Stomach (tissue), 4 donors: Measurements from ENCODE around the gene PROX2.

Experiments used
- POLR2A ChIP-seq, 4 donors: fragments of 450-650 bp; IDR thresholded peaks; one replicate each; pipeline ENCODE4 v1.6.1; 2016; ENCODE audit warnings: antibody characterized with exemption in 4 of 4, control low read depth in 2 of 4, mild to moderate bottlenecking in 1 of 4, moderate library complexity in 1 of 4
- TF ChIP-seq, protein P1 (sequence below), 7 experiments: fragments of 450-650 bp in 4 of 7; fragments of 200-600 bp in 3 of 7; sonication (generic) in 3 of 7; IDR thresholded peaks; one replicate each; pipeline ENCODE4 v1.5.1; 2016 to 2019; ENCODE audit warnings: antibody characterized with exemption in 7 of 7, control low read depth in 2 of 7, mild to moderate bottlenecking in 1 of 7

DNA sequence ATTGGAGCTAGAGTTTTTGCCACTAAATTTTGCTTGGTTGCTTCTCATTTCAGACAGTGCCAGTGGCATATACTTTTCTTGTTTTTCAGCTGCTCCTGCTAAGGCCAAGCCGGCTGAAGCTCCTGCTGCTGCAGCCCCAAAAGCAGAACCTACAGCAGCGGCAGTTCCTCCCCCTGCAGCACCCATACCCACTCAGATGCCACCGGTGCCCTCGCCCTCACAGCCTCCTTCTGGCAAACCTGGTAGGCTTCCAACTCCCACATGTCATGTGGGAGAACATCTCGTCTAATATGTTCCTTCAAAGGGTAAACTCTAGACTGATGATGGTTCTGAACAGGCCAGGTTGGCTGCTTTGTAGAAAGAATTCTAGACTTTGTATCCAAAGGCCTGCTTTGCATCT is 16.8 kb upstream of the PROX2 start:
- TF ChIP-seq, protein P1, sequence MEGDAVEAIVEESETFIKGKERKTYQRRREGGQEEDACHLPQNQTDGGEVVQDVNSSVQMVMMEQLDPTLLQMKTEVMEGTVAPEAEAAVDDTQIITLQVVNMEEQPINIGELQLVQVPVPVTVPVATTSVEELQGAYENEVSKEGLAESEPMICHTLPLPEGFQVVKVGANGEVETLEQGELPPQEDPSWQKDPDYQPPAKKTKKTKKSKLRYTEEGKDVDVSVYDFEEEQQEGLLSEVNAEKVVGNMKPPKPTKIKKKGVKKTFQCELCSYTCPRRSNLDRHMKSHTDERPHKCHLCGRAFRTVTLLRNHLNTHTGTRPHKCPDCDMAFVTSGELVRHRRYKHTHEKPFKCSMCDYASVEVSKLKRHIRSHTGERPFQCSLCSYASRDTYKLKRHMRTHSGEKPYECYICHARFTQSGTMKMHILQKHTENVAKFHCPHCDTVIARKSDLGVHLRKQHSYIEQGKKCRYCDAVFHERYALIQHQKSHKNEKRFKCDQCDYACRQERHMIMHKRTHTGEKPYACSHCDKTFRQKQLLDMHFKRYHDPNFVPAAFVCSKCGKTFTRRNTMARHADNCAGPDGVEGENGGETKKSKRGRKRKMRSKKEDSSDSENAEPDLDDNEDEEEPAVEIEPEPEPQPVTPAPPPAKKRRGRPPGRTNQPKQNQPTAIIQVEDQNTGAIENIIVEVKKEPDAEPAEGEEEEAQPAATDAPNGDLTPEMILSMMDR (IDR thresholded peaks at IDR 0.05), result no peak
- no peak for TF ChIP-seq POLR2A (IDR thresholded peaks at IDR 0.05)
